C4-2B (cell line): Measurements from ENCODE around the gene GTF2H2C.
"Not testable (repeated sequence)": the region's sequence is repeated elsewhere in the genome, so short reads cannot be mapped to it uniquely, and the experiment has no call there.

ENCODE experiments used
- CTCF ChIP-seq: fragments of 450-650 bp; conservative IDR thresholded peaks from 2 replicates; pipeline ENCODE4 v1.5.1; 2017; ENCODE audit warnings: mild to moderate bottlenecking
- ZFX ChIP-seq: fragments of 450-650 bp; IDR thresholded peaks from 2 replicates; pipeline ENCODE4 v1.6.1; 2017

DNA sequence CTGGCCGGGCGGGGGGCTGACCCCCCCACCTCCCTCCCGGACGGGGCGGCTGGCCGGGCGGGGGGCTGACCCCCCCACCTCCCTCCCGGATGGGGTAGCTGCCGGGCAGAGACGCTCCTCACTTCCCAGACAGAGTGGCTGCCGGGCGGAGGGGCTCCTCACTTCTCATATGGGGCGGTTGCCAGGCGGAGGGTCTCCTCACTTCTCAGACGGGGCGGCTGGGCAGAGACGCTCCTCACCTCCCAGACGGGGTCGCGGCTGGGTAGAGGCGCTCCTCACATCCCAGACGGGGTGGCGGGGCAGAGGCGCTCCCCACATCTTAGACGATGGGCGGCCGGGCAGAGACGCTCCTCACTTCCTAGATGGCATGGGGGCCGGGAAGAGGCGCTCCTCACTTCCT, 44.4 kb upstream of the GTF2H2C start:
- TF ChIP-seq CTCF, ZFX: not testable (repeated sequence)
